HG02759 (cell line): Measurements from ENCODE around the gene MINDY1.
A peak's percentile ranks its signal among the peaks of the same experiment; 100 is the strongest.

Experiments
- ATAC-seq: cut with Tn5 transposase; IDR thresholded peaks from one replicate; pipeline ENCODE4 v1.9.1; 2021; ENCODE audit warnings: mild to moderate bottlenecking, moderate library complexity; ENCODE audit not compliant: unreplicated experiment

The MINDY1 gene

GRCh38 chr1:151006327-151007052, at the start of gene MINDY1:
TSS of gene MINDY1 (minus strand) at chr1:151006902. CDS start at chr1:151002617, 4,285 bp downstream.
- no peak for ATAC-seq

- ATAC-seq, result no peak
Observed at GRCh38 chr1:151056149-151056548, 49.4 kb upstream of the MINDY1 start.

DNA sequence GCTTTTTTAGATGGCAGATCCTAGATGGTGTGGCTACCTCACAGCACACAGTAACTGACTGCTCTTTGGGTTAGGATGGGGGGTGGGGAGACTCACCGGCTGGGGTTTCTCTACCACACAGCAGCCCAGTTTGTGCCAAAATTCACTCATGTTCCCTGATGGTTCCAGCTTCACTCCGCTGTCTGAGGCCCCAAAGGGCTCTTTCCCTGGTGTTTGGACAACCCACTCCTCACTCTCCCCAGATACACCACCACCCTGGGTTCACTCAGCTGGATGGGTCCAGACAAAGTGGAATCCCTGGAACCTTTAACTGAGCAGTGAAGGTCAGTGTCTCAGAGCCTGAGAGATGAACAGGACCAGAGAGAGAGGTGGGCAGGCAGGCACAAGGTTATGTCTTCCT, 48.9 kb upstream of the MINDY1 start:
- no peak for ATAC-seq

- ATAC-seq, result no peak
Observed at GRCh38 chr1:151054971-151055547, 48.4 kb upstream of the MINDY1 start.

- ATAC-seq, result no peak
Observed at GRCh38 chr1:151051356-151052009, 44.8 kb upstream of the MINDY1 start.

DNA sequence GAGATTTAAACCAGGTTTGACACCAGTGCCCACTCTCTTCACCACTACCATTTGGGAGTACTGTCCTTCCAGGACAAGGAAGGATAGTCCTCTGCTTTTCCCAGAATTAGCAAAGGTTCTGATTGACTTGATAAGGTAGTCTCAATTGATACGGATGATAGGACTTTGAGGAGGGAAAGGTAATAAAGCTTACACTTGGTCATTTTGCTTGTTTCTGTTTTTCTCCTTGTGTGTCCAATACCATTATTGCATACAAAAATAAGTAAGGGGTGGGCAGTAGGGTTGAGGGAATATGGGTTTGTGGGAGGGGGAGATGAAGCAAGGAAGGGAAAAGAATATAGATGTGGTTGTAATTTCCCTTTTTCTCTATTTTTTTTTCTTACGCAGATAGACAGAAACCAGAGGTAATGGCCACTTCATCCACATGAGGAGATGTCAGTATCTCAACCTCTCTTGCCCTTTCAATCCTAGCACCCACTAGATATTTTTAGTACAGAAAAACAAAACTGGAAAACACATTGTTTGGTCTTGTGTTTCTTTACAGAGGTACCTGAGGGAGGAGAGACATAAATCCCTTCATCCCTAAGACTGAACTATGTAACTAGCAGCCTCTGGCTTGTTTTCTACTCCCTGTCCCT, 43.5 kb upstream of the MINDY1 start:
- no peak for ATAC-seq

DNA sequence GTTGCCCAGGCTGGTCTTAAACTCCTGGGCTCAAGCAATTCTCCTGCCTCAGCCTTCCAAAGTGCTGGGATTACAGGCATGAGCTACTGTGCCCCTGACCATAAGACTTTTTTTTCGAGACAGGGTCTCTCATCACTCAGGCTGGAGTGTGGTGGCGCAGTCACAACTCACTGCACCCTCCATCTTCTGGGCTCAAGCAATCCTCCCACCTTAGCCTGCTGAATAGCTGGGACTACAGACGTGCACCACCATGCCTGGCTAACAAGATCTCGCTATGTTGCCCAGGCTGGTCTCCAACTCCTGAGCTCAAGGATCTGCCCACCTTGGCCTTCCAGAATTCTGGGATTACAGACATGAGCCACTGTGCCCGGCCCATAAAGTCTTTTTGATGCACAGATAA, 42.8 kb upstream of the MINDY1 start:
- ATAC-seq, result no peak

- ATAC-seq, result no peak
Observed at GRCh38 chr1:151048645-151049032, 41.9 kb upstream of the MINDY1 start.

- peak; percentile 70 for ATAC-seq
Observed at GRCh38 chr1:151047925-151048644, 41.4 kb upstream of the MINDY1 start.

DNA sequence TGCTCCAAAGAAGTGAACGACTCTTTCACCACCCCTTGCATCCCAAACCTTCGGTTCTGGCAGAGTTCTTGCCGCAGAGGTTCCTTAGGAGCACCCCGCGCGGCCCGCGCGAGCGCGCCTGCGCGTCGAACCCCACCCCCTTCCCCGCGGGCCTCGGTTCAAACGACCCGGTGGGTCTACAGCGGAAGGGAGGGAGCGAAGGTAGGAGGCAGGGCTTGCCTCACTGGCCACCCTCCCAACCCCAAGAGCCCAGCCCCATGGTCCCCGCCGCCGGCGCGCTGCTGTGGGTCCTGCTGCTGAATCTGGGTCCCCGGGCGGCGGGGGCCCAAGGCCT, 40.9 kb upstream of the MINDY1 start, which contains the start of gene C1orf56:
TSS of gene C1orf56 (plus strand) at position 161 of the 334 bp plus-strand sequence. CDS start at position 258, 97 bp downstream.
- peak; percentile 57 for ATAC-seq

- ATAC-seq, result no peak
Observed at GRCh38 chr1:151043163-151043562, 36.5 kb upstream of the MINDY1 start.

DNA sequence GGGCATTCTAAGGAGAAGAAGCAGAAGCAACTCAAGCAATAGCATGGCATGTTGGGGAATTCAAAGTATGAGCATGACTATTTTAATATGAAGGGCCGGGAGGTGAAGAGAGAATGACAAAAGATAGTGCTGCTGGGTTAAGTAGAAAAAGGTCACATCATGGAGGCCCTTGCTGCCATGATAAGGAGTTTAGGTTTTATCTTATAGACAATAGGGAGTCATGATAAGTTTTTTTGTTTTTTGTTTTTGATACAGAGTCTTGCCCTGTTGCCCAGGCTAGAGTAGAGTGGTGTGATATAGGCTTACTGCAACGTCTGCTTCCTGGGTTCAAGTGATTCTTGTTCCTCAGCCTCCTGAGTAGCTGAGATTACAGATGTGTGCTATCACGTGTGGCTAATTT, 32.8 kb upstream of the MINDY1 start:
- no peak for ATAC-seq

- ATAC-seq, result no peak
Observed at GRCh38 chr1:151037032-151037431, 30.3 kb upstream of the MINDY1 start.

- ATAC-seq, result no peak
Observed at GRCh38 chr1:151036356-151036755, 29.7 kb upstream of the MINDY1 start, which contains the start of gene BNIPL. TSS of gene BNIPL (plus strand) at chr1:151036586. CDS start at chr1:151036726, 140 bp downstream.

GRCh38 chr1:151035167-151035566, 28.5 kb upstream of the MINDY1 start:
- no peak for ATAC-seq

DNA sequence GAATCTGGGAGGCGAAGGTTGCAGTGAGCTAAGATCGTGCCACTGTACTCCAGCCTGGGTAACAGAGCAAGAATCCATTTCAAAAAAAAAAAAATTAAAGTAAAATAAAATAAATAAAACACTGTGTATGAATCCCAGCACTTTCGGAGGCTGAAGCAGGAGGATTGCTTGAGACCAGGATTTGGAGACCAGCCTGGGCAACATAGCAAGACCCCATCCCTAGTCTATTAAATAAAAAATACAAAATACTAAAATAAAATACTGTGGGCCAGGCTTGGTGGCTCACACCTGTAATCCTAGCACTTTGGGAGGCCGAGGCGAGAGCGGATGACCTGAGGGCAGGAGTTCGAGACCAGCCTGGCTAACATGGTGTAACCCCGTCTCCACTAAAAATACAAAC, 25.5 kb upstream of the MINDY1 start:
- ATAC-seq, result no peak

- no peak for ATAC-seq
Observed at GRCh38 chr1:151026460-151026859, 19.8 kb upstream of the MINDY1 start.

DNA sequence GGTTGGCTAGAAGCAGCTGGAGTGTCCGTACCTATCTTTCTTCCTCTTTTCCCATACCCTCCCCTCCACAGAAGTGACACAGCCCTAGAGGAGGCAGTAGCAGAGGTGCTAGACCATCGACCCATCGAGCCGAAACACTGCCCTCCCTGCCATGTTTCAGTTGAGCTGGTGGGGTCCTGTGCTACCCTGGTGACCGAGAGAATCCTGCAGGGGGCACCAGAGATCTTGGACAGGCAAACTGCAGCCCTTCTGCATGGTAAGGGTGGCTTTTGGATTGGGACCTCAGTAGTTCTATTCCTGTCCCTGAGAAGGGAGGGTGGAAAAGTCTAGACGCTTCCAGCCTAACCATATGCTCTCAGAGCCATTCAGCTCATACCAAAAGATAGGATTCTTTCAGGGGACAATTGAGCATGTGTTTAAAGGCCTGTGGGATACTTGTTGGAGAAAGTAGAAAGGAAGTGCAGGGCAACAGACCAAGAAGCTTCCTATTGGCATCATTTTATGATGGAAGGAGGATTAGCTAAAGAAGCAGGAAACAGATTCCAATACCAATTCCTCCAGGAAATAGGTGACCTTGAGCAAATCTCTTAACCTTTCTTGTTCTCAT, 17.9 kb upstream of the MINDY1 start:
- no peak for ATAC-seq

DNA sequence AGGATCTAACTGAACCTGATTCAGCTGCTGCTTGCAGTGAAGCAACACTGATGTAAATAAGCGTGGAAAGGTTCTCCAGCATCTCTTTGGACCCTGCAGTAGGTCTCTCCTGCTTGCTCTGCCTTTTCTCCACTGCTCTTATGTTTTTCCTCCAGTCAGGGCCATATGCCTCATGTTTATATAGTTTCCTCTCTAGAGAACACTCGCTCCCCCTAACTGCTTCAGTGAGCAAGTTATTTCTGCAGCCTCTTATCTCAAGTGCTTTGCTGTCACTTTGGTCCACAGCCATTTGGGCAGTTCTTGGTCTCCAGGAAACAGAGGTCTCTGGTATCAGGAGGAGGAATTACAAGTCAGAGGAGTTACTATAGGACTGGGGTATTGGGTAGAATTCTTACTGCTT, 6.8 kb upstream of the MINDY1 start:
- ATAC-seq, result no peak

DNA sequence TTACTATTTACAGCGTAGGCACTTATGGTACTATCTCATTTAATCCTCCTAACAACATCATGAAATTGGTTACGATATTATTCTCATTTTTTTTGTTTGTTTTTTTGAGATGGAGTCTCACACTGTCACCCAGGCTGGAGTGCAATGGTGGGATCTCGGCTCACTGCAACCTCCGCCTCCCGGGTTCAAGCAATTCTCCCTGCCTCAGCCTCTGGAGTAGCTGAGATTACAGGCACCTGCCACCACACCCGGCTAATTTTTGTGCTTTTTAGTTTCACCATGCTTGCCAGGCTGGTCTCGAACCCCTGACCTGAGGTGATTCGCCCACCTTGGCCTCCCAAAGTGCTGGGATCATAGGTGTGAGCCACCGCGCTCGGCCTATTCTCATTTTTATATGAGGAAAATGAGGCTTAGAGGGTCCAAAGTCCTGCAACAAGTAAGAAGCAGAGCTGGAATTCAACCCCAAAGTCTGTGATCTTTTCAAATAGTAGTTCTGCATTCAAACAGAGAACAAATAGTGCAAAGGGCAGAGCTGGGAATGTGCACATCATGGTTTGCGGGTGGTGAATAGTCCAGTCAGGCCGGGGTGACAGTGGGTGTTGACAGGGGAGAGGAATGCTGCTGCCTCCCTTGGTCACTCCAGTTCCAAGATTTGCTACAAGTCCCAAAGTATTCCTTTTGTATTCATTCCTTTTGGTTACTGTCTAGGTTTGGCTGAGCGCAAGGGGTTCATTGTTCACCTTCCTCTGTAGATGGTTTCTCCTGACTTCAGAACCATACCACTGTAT, 6.2 kb upstream of the MINDY1 start:
- no peak for ATAC-seq
